Activated CD8-positive, alpha-beta memory T cell treated with anti-CD3 and anti-CD28 coated beads, Interleukin-2, amount 10 ng/mL, durations not matched to agents 7 days and 5 days (primary cell): ENCODE results near the gene TPP1. TPM values are rescaled to one million over a fixed set of nuclear protein-coding genes. Genes with fewer than 3 reads are reported as not detected.

ENCODE experiments used
- ATAC-seq: fragments of 150-1000 bp; cut with Tn5 transposase; one replicate; pipeline ENCODE4 v1.10.0; 2021; ENCODE audit warnings: moderate library complexity
- CTCF ChIA-PET: fragments of 350-600 bp; sonication (Branson Sonifier 250); formaldehyde crosslinking; loops from one replicate; lab custom pipeline; 2021; ENCODE audit warnings: antibody characterized with exemption; lab: Charles Lee
- DNase-seq: peaks from one replicate; pipeline ENCODE4 v3.0.0-alpha.2; 2020
- H3K27ac Mint-ChIP-seq: one replicate; pipeline ENCODE4 v1.8.0; 2021; ENCODE audit warnings: mild to moderate bottlenecking, mixed read lengths
- H3K27me3 Mint-ChIP-seq: one replicate; pipeline ENCODE4 v1.8.0; 2021; ENCODE audit warnings: mixed read lengths
- H3K36me3 Mint-ChIP-seq: one replicate; pipeline ENCODE4 v1.8.0; 2021; ENCODE audit warnings: mild to moderate bottlenecking, mixed read lengths
- H3K4me1 Mint-ChIP-seq: one replicate; pipeline ENCODE4 v1.8.0; 2021; ENCODE audit warnings: mixed read lengths
- H3K4me3 Mint-ChIP-seq: one replicate; pipeline ENCODE4 v1.8.0; 2021; ENCODE audit warnings: mild to moderate bottlenecking, moderate library complexity, mixed read lengths
- H3K9me3 Mint-ChIP-seq: one replicate; pipeline ENCODE4 v1.8.0; 2022; ENCODE audit warnings: low read depth, mixed read lengths
- total RNA-seq, 2 experiments: library from RNA; stranded (reverse); gene quantifications; one replicate each; pipeline ENCODE4 v1.2.3, GENCODE V29; 2021

The TPP1 gene
- total RNA-seq, 2 experiments from 2014 or later = 76.8 to 79.3 TPM

GRCh38 chr11:6642957-6643356 lies 23.7 kb upstream of the TPP1 start:
- Mint-ChIP-seq H3K9me3 (no peaks in the 10 kb centered on the region), H3K4me1 (peaks cover 5% of the 10 kb centered on the region), H3K4me3 (no peak overlapping the region), H3K36me3 (no peaks in the 10 kb centered on the region), H3K27me3 (no peaks in the 10 kb centered on the region), H3K27ac (no peak overlapping the region)
- CTCF ChIA-PET = no interaction called here
- ATAC-seq (no peak), DNase-seq (no peak)

- Mint-ChIP-seq H3K4me3 (no peak overlapping the region), H3K9me3 (no peaks in the 10 kb centered on the region), H3K4me1 (peaks cover 5% of the 10 kb centered on the region), H3K36me3 (no peaks in the 10 kb centered on the region), H3K27ac (no peak overlapping the region), H3K27me3 (no peaks in the 10 kb centered on the region)
- no peak for DNase-seq
- CTCF ChIA-PET = interaction anchor here (1.8 kb wide), 1 partner anchor 9 kb away, joined by 5 read pairs; no protein-coding TSS in a partner anchor
- no peak for ATAC-seq
Measured at GRCh38 chr11:6640985-6641701, 21.9 kb upstream of the TPP1 start.

- Mint-ChIP-seq H3K4me3 (no peak overlapping the region), H3K36me3 (no peaks in the 10 kb centered on the region), H3K4me1 (peaks cover 5% of the 10 kb centered on the region), H3K9me3 (no peaks in the 10 kb centered on the region), H3K27ac (no peak overlapping the region), H3K27me3 (no peaks in the 10 kb centered on the region)
- ATAC-seq = no peak
- DNase-seq = no peak
- CTCF ChIA-PET = no interaction called here
Measured at GRCh38 chr11:6640036-6640984, 21.1 kb upstream of the TPP1 start.

GRCh38 chr11:6638429-6638828 lies 19.2 kb upstream of the TPP1 start:
- DNase-seq (no peak), ATAC-seq (no peak)
- CTCF ChIA-PET = no interaction called here
- Mint-ChIP-seq H3K27ac (no peak overlapping the region), H3K4me3 (no peak overlapping the region), H3K4me1 (peaks cover 5% of the 10 kb centered on the region), H3K36me3 (no peaks in the 10 kb centered on the region), H3K27me3 (no peaks in the 10 kb centered on the region), H3K9me3 (no peaks in the 10 kb centered on the region)

GRCh38 chr11:6637871-6638270 lies 18.6 kb upstream of the TPP1 start:
- Mint-ChIP-seq H3K4me1 (peaks cover 5% of the 10 kb centered on the region), H3K27me3 (no peaks in the 10 kb centered on the region), H3K4me3 (no peak overlapping the region), H3K36me3 (no peaks in the 10 kb centered on the region), H3K27ac (no peak overlapping the region), H3K9me3 (no peaks in the 10 kb centered on the region)
- CTCF ChIA-PET = no interaction called here
- DNase-seq (no peak), ATAC-seq (no peak)

- H3K4me3 Mint-ChIP-seq = no peak overlapping the region
- H3K36me3 Mint-ChIP-seq = no peaks in the 10 kb centered on the region
- H3K4me1 Mint-ChIP-seq = peaks cover 7% of the 10 kb centered on the region
- ATAC-seq = no peak
- no peaks in the 10 kb centered on the region for H3K9me3 Mint-ChIP-seq
- H3K27me3 Mint-ChIP-seq = no peaks in the 10 kb centered on the region
- CTCF ChIA-PET = interaction anchor here (0.9 kb wide), 1 partner anchor 10 kb away, joined by 3 read pairs; no protein-coding TSS in a partner anchor
- no peak for DNase-seq
- no peak overlapping the region for H3K27ac Mint-ChIP-seq
Measured at GRCh38 chr11:6636480-6636879, 17.3 kb upstream of the TPP1 start.

- Mint-ChIP-seq H3K4me3 (no peak overlapping the region), H3K27ac (no peak overlapping the region), H3K27me3 (no peaks in the 10 kb centered on the region), H3K4me1 (peaks cover 7% of the 10 kb centered on the region), H3K36me3 (no peaks in the 10 kb centered on the region), H3K9me3 (no peaks in the 10 kb centered on the region)
- CTCF ChIA-PET = interaction anchor here (0.6 to 1.1 kb wide), 2 partner anchors 32 to 104 kb away, joined by 3 to 5 read pairs; no protein-coding TSS in a partner anchor
- no peak for ATAC-seq
- no peak for DNase-seq
Measured at GRCh38 chr11:6635082-6635932, 16.1 kb upstream of the TPP1 start.

GRCh38 chr11:6634534-6634933 lies 15.3 kb upstream of the TPP1 start:
- H3K4me1 Mint-ChIP-seq = peaks cover 7% of the 10 kb centered on the region
- no peaks in the 10 kb centered on the region for H3K36me3 Mint-ChIP-seq
- no peak overlapping the region for H3K27ac Mint-ChIP-seq
- ATAC-seq (no peak), DNase-seq (no peak)
- no peaks in the 10 kb centered on the region for H3K27me3 Mint-ChIP-seq
- CTCF ChIA-PET = interaction anchor here (0.6 to 1.1 kb wide), 2 partner anchors 33 to 271 kb away, joined by 4 to 5 read pairs; no protein-coding TSS in a partner anchor
- H3K4me3 Mint-ChIP-seq = no peak overlapping the region
- H3K9me3 Mint-ChIP-seq = no peaks in the 10 kb centered on the region

GRCh38 chr11:6633422-6634408 lies 14.5 kb upstream of the TPP1 start:
- no peak for DNase-seq
- Mint-ChIP-seq H3K27ac (no peak overlapping the region), H3K4me3 (no peak overlapping the region), H3K36me3 (no peaks in the 10 kb centered on the region), H3K4me1 (peaks cover 2% of the 10 kb centered on the region), H3K9me3 (no peaks in the 10 kb centered on the region), H3K27me3 (no peaks in the 10 kb centered on the region)
- ATAC-seq = no peak
- CTCF ChIA-PET = interaction anchor here (0.6 to 1.1 kb wide), 3 partner anchors 26 to 270 kb away, joined by 4 to 5 read pairs (median 4); no protein-coding TSS in a partner anchor

GRCh38 chr11:6632116-6633073 lies 13.2 kb upstream of the TPP1 start:
- CTCF ChIA-PET = interaction anchor here (0.7 to 2.2 kb wide), 2 partner anchors 28 to 101 kb away, joined by 4 to 5 read pairs; no protein-coding TSS in a partner anchor
- no peak overlapping the region for H3K4me3 Mint-ChIP-seq
- ATAC-seq (no peak), DNase-seq (no peak)
- no peaks in the 10 kb centered on the region for H3K27me3 Mint-ChIP-seq
- no peak overlapping the region for H3K27ac Mint-ChIP-seq
- no peaks in the 10 kb centered on the region for H3K9me3 Mint-ChIP-seq
- peaks cover 11% of the 10 kb centered on the region for H3K4me1 Mint-ChIP-seq
- H3K36me3 Mint-ChIP-seq = no peaks in the 10 kb centered on the region

GRCh38 chr11:6631361-6631890 lies 12.2 kb upstream of the TPP1 start:
- Mint-ChIP-seq H3K27ac (no peak overlapping the region), H3K27me3 (no peaks in the 10 kb centered on the region), H3K4me3 (no peak overlapping the region), H3K9me3 (no peaks in the 10 kb centered on the region), H3K36me3 (no peaks in the 10 kb centered on the region), H3K4me1 (peaks cover 20% of the 10 kb centered on the region)
- CTCF ChIA-PET = interaction anchor here (2.2 kb wide), 1 partner anchor 100 kb away, joined by 5 read pairs; no protein-coding TSS in a partner anchor
- no peak for ATAC-seq
- DNase-seq = no peak
